GM23248 (cell line): Measurements from ENCODE around the gene TOP2A. TPM values are rescaled to one million over a fixed set of nuclear protein-coding genes. Genes with fewer than 3 reads are reported as not detected.

Source experiments
- DNase-seq: peaks from one replicate; pipeline ENCODE4 v3.0.0-alpha.2; 2015
- H2AFZ ChIP-seq: fragments of 200-600 bp; sonication (generic); 2 replicates; pipeline ENCODE4 v1.6.1; 2016; ENCODE audit warnings: antibody characterized with exemption
- H3F3A ChIP-seq: fragments of 200-600 bp; sonication (generic); 2 replicates; pipeline ENCODE4 v1.6.1; 2016; ENCODE audit warnings: mild to moderate bottlenecking, antibody characterized with exemption, mixed run types; ENCODE audit not compliant: insufficient read depth
- H3K27ac ChIP-seq: fragments of 200-600 bp; sonication (generic); 2 replicates; pipeline ENCODE4 v1.5.1; 2016; ENCODE audit warnings: mild to moderate bottlenecking
- H3K27me3 ChIP-seq: fragments of 200-600 bp; sonication (generic); replicated peaks from 2 replicates; pipeline ENCODE4 v1.6.1; 2016; ENCODE audit warnings: mild to moderate bottlenecking; ENCODE audit not compliant: insufficient read depth
- H3K36me3 ChIP-seq: fragments of 200-600 bp; sonication (generic); 2 replicates; pipeline ENCODE4 v1.6.1; 2016; ENCODE audit warnings: low read depth, mild to moderate bottlenecking
- H3K4me1 ChIP-seq: fragments of 200-600 bp; sonication (generic); 2 replicates; pipeline ENCODE4 v1.6.1; 2016; ENCODE audit warnings: mild to moderate bottlenecking; ENCODE audit not compliant: insufficient read depth
- H3K4me2 ChIP-seq: fragments of 200-600 bp; sonication (generic); one replicate; pipeline ENCODE4 v1.6.1; 2016; ENCODE audit warnings: mild to moderate bottlenecking; ENCODE audit not compliant: unreplicated experiment
- H3K4me3 ChIP-seq: fragments of 200-600 bp; sonication (generic); 2 replicates; pipeline ENCODE4 v1.5.1; 2016; ENCODE audit warnings: mild to moderate bottlenecking
- H3K79me2 ChIP-seq: fragments of 200-600 bp; sonication (generic); 2 replicates; pipeline ENCODE4 v1.6.1; 2016; ENCODE audit warnings: mild to moderate bottlenecking; ENCODE audit not compliant: insufficient read depth
- H3K9ac ChIP-seq: fragments of 200-600 bp; sonication (generic); 2 replicates; pipeline ENCODE4 v1.6.1; 2016; ENCODE audit warnings: mild to moderate bottlenecking
- H3K9me2 ChIP-seq: fragments of 200-600 bp; sonication (generic); 2 replicates; pipeline ENCODE4 v1.6.1; 2016; ENCODE audit warnings: mixed run types, mild to moderate bottlenecking, moderate library complexity; ENCODE audit not compliant: insufficient read depth
- H3K9me3 ChIP-seq: fragments of 200-600 bp; sonication (generic); one replicate; pipeline ENCODE4 v1.6.1; 2017; ENCODE audit warnings: low read depth
- H4K20me1 ChIP-seq: fragments of 200-600 bp; sonication (generic); 2 replicates; pipeline ENCODE4 v1.6.0; 2016; ENCODE audit not compliant: insufficient read depth
- EZH2 ChIP-seq: fragments of 200-600 bp; sonication (generic); IDR thresholded peaks from 2 replicates; pipeline ENCODE4 v1.6.1; 2018; ENCODE audit warnings: antibody characterized with exemption, mild to moderate bottlenecking; ENCODE audit not compliant: insufficient read depth, poor library complexity, severe bottlenecking
- EZH2phosphoT487 ChIP-seq: fragments of 200-600 bp; sonication (generic); IDR thresholded peaks from 2 replicates; pipeline ENCODE4 v1.6.1; 2018; ENCODE audit warnings: antibody characterized with exemption, moderate library complexity, mild to moderate bottlenecking, low read depth; ENCODE audit not compliant: insufficient read depth
- WGBS, 2 experiments: methylation state at CpG; one replicate each; pipeline ENCODE4 v1.1.6; 2015 to 2017; ENCODE audit warnings: low lambda C conversion rate in 2 of 2, low coverage in 1 of 2; ENCODE audit errors: missing lambda C conversion rate in 2 of 2; 5-methylcytosine and 5-hydroxymethylcytosine counted together
- in situ Hi-C: fragments of 300-500 bp; cut with MboI; formaldehyde crosslinking; loops from 2 replicates; pipeline ENCODE4 v1.15.0; 2020
- polyA plus RNA-seq: library from polyadenylated mRNA; unstranded; fragments of >200 nt; fragmentation: Nextera tagmentation; extraction: Ambion mirVana; gene quantifications from 2 replicates; pipeline ENCODE4 v1.2.1, GENCODE V29; 2016
- total RNA-seq: library from RNA; depleted of rRNA; stranded (reverse); fragments of >200 nt; shearing (Covaris generic); gene quantifications from 2 replicates; pipeline ENCODE4 v1.2.3, GENCODE V29; 2014; rRNA removed

Gene TOP2A, protein sequence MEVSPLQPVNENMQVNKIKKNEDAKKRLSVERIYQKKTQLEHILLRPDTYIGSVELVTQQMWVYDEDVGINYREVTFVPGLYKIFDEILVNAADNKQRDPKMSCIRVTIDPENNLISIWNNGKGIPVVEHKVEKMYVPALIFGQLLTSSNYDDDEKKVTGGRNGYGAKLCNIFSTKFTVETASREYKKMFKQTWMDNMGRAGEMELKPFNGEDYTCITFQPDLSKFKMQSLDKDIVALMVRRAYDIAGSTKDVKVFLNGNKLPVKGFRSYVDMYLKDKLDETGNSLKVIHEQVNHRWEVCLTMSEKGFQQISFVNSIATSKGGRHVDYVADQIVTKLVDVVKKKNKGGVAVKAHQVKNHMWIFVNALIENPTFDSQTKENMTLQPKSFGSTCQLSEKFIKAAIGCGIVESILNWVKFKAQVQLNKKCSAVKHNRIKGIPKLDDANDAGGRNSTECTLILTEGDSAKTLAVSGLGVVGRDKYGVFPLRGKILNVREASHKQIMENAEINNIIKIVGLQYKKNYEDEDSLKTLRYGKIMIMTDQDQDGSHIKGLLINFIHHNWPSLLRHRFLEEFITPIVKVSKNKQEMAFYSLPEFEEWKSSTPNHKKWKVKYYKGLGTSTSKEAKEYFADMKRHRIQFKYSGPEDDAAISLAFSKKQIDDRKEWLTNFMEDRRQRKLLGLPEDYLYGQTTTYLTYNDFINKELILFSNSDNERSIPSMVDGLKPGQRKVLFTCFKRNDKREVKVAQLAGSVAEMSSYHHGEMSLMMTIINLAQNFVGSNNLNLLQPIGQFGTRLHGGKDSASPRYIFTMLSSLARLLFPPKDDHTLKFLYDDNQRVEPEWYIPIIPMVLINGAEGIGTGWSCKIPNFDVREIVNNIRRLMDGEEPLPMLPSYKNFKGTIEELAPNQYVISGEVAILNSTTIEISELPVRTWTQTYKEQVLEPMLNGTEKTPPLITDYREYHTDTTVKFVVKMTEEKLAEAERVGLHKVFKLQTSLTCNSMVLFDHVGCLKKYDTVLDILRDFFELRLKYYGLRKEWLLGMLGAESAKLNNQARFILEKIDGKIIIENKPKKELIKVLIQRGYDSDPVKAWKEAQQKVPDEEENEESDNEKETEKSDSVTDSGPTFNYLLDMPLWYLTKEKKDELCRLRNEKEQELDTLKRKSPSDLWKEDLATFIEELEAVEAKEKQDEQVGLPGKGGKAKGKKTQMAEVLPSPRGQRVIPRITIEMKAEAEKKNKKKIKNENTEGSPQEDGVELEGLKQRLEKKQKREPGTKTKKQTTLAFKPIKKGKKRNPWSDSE (N-terminal part only)
- 71.4 and 75.8 TPM in 2 replicates for total RNA-seq
- 39.6 and 47.0 TPM in 2 replicates for polyA plus RNA-seq

GRCh38 chr17:40417609-40418427, at the start of gene TOP2A:
TOP2A (minus strand) TSS chr17:40417896; CDS start chr17:40417791, 105 bp downstream.
- Histone ChIP-seq H3K9me2 (no peaks in the 10 kb centered on the region), H3K79me2 (peaks cover 40% of the 10 kb centered on the region), H3K4me1 (peaks cover 32% of the 10 kb centered on the region), H3K27me3 (no peaks in the 10 kb centered on the region), H3K4me2 (peak within 1 kb of the TSS; percentile 91), H3K36me3 (no peaks in the 10 kb centered on the region), H4K20me1 (no peaks in the 10 kb centered on the region), H2AFZ (peak within 1 kb of the TSS; percentile 94), H3F3A (peaks cover 5% of the 10 kb centered on the region; the same call in 1 of the 2 replicates), H3K27ac (peak within 1 kb of the TSS; percentile 65), H3K9me3 (no peaks in the 10 kb centered on the region), H3K9ac (peak within 1 kb of the TSS; percentile 85), H3K4me3 (peak within 1 kb of the TSS; percentile 88)
- DNase-seq: peak; percentile 100
- TF ChIP-seq EZH2phosphoT487 (no peak), EZH2 (no peak)
- in situ Hi-C loops: no loop called here
- WGBS, 2 experiments: 1% methylated on average over 44 to 49 of the region's 49 CpGs

DNA sequence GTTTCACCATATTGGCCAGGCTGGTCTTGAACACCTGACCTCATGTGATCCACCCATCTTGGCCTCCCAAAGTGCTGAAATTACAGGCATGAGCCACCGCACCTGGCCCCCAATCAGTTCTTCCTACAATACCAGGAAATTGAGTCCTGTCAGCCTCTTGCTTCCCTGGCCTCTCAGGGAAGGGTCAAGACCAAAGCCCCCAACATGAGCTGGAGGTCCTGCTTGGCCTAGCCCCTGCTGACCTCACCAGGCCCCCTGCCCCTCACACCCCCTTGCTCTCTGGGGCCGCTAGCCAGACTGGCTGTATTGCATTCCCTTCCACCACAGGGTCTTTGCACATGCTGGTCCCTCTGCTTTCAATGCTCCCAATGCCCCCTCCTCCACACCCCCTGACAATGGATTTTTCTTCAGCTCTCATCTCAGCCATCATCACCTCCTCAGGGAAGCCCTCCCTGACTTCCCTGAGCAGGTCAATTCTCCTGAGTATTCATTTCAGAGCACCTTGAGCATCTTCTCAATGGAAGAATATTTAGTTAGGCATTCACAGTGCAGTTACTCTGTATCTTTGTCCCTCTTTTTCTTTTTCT, 49.7 kb upstream of the TOP2A start:
- DNase-seq: no peak
- H3K9me2 ChIP-seq: no peaks in the 10 kb centered on the region
- H3K4me2 ChIP-seq: no peak overlapping the region
- H3K36me3 ChIP-seq: no peaks in the 10 kb centered on the region
- H3F3A ChIP-seq: peaks cover 66% of the 10 kb centered on the region
- H3K9me3 ChIP-seq: no peaks in the 10 kb centered on the region
- in situ Hi-C loops: no loop called here
- no peaks in the 10 kb centered on the region for H3K79me2 ChIP-seq
- H3K27ac ChIP-seq: no peak overlapping the region
- no peak overlapping the region for H2AFZ ChIP-seq
- TF ChIP-seq EZH2phosphoT487 (no peak), EZH2 (no peak)
- H3K4me1 ChIP-seq: peaks cover 5% of the 10 kb centered on the region; the same call in 1 of the 2 replicates
- no peak overlapping the region for H3K9ac ChIP-seq
- no peaks in the 10 kb centered on the region for H3K27me3 ChIP-seq
- H3K4me3 ChIP-seq: no peak overlapping the region
- H4K20me1 ChIP-seq: no peaks in the 10 kb centered on the region
- WGBS, 2 experiments: 92 to 96% methylated on average over 2 of the region's 2 CpGs

DNA sequence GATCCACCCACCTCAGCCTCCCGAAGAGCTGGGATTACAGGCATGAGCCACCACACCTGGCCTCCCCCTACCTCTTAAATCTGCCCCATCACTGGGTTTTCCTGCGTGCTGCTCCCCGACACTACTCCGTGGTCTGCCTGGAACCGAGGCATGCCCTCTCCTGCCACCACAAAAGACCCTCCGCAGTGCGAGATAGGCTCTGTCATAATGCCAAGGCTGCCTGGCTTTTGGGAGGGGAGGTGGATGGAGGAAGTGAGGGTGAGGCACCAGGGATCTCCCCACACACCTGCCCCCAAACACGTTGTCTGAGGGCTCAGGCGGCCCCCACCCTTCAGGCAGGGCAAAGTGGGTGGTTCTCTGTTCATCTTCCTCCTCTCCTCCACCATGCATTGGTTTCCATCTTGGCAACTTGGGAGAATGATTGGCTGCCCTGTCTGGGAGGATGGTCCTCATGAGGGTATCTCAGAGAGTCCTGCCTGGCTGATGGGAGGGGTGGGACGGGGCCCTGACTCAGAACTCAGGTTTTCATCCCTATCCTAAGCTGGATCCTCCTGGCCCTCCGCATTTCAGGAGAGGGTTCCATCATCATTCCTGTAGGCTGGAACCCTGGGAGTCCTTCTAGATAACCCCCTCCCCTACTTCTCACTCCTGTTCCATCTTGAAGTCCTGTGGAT, 48.7 kb upstream of the TOP2A start:
- no peaks in the 10 kb centered on the region for H3K36me3 ChIP-seq
- H3K4me1 ChIP-seq: peaks cover 2% of the 10 kb centered on the region
- H3K9ac ChIP-seq: no peak overlapping the region
- peaks cover 72% of the 10 kb centered on the region for H3F3A ChIP-seq
- no peaks in the 10 kb centered on the region for H3K27me3 ChIP-seq
- H2AFZ ChIP-seq: no peak overlapping the region
- no peaks in the 10 kb centered on the region for H3K9me3 ChIP-seq
- H4K20me1 ChIP-seq: no peaks in the 10 kb centered on the region
- no peaks in the 10 kb centered on the region for H3K79me2 ChIP-seq
- no peaks in the 10 kb centered on the region for H3K9me2 ChIP-seq
- H3K4me2 ChIP-seq: no peak overlapping the region
- no peak overlapping the region for H3K27ac ChIP-seq
- TF ChIP-seq EZH2 (no peak), EZH2phosphoT487 (no peak)
- 84 to 88% methylated on average over 10 to 11 of the region's 11 CpGs for WGBS, 2 experiments
- in situ Hi-C loops: no loop called here
- DNase-seq: no peak
- H3K4me3 ChIP-seq: no peak overlapping the region
